GM21528 (cell line): ENCODE results near the gene SMIM12.

Source experiments
- ATAC-seq: cut with Tn5 transposase; IDR thresholded peaks from one replicate; pipeline ENCODE4 v1.9.1; 2021; ENCODE audit warnings: mild to moderate bottlenecking, moderate library complexity; ENCODE audit not compliant: unreplicated experiment, low FRiP score

SMIM12 gene

DNA sequence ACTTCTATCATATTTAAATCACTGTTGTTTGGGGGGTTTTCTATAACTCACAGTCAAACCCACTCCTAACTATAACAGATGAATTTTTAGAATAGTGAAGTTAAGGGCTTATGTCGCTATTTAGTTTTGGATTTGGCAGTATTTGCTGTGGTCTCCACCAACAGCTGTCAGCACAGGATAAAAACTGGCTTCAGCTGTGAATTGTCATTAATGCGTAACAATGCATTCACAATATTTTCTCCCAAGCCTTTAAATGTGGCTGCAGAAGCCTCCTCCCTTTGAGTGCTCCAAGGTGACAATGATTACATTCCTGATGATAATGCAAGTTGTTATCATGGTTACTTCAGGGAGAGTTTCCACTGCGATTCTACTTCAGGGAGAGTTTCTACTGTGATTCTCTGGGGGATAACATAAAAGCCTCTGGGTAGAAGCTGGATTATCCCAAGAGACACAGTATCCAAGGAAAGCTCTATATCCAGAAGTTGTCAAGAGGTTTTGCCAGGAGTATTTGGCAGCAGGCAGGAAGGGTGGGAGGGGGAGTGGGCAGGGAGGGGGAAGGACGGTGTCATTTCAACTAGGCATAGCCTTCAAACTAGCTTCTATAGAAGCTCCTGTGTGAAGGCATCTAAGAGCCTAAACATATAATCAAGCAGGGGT, 14.9 kb upstream of the SMIM12 start:
- ATAC-seq, result no peak

DNA sequence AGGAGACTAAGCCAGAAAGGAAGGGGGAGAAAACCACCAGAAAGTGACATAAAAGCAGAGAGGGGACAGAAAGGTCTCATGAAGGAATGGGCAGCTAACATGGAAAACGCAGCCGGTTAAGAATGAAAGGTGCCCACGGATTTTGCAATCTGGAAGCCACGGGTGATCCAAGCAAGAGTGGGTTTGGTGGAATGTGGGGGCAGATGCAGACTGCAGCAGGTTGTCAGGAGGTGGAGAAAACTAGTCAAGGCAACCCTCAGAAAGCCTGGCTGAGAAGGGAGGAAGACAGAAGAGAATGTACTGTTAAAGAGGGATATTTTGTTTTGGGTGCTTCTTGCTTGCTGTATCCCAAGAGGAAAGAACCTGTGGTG, 12.6 kb upstream of the SMIM12 start:
- ATAC-seq, result no peak

DNA sequence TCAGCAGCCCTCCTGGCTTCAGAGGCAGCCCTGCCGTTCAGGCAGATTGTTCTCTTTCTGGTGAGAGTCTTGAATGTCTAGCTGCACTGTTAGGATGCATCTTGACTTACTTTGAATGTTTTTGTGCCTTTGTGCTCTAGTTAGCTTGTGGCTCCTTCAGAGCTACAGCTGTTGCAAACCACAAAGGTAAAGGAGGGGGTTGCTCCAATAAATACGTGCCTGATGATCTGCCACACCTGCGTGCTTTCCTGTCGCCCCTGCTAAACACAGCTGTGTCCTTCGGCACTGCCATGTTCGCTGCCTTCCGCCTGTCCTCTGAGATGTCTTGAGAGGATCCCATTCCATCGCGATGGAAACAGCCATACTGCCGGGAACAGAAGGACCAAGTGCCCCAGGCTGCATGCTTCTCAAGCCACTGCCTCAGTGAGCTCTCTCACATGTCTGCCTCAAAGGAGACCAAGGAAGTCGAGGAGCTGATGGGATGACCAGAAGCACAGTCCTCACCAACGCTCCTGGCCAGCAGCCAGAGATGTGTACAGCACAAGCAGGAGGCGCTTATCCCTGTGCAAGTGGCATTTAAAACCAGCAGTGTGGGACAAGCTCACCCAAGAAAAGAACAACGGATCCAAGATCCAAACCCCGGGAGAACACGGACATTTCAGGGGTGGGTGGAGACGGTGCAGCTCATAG, 12.0 kb upstream of the SMIM12 start:
- no peak for ATAC-seq

DNA sequence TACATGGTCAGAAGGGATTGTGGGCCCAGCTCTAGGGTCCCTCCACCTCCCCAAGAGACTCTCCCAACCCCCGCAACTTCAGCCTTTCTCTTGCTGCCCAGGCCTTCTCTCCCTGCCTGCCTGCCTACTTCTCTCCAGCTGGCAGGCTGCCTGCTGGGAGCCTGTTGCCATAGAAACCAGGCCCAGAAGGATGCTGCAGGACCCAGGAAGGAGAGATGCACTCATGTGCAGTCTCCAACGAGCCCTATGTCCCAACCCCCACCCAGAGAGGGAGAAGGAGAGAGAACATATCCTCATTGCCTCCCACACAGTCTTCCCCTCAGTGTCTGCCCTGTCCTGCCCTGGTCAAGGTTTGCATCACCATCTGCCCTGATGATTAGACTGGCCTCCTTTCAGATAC, 10.8 kb upstream of the SMIM12 start:
- ATAC-seq, result no peak

DNA sequence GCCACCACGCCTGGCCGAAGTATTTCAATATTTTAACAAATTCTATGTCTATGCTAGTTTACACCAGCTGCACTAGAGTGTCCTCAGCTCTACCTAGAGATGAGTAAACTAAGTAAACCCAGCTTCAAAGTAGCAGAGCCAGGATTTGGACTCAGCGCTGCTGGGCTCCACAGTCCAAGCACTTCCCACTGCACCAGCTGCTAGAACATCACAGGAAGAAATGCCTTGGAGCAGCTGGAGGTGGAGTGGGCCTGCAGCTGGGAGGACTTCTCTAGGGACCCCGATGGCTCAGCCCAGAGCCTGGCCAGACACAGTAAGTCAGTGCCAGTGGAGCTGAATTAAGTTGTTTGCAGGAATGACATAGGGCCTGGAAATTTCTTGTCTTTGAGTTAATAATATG, 10.2 kb upstream of the SMIM12 start:
- no peak for ATAC-seq

DNA sequence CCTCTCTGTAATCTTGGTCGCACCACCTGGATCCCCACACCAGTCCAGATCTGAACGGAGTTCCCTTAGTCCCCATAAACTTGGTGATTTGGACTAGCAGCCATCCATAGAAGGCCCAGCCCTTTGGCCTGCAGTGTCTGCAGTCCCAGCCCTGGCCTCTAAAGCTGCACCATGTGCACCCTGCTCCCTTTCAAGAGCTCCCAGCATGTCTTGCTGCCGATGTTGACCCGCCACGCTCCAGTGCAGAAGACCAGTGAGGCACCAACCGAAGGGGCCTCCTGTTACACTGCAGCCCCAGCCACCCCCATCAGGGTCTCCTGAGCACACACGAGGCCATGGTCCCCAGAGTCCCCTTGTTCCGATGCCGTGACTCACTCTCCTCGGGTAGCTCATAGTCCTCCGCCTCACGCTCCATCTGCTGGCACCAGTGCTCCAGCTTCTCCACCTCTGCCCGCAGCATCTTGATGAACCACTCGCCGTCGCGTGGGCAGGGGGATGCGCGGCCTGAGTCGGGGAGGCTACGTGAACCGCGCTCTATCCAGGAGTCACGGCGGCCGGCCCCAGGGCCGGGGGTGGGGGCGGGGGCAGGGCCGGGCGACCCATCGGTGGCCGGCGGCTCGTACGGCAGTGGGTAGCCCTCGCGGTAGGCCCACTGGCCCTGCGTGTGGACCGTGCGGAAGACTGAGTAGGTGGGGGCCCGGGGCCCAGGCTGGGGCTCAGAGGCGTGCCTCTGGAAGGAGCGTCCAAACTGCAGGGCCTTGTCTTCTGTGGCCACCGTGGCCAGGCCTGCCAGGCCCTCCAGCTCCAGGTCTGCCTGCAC, 8.9 kb upstream of the SMIM12 start:
- no peak for ATAC-seq

DNA sequence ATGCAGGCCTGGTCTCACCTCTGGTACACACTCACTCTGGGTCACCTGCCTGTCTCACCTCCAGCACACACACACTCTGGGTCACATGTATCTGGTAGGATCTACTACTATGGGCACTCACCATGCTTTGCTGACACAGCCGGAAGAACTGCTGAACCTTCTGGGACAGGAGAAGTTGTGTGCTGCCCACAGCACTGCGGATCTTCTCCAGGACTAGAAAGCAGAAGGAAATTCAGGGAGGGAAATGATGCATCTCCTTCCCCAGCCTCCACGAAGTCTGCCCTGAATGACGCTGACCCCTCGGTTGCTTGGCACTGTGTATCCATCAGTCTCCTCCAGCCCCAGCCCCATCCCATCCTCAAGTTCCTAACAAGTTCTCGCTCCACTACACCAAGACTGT, 7.9 kb upstream of the SMIM12 start:
- no peak for ATAC-seq

DNA sequence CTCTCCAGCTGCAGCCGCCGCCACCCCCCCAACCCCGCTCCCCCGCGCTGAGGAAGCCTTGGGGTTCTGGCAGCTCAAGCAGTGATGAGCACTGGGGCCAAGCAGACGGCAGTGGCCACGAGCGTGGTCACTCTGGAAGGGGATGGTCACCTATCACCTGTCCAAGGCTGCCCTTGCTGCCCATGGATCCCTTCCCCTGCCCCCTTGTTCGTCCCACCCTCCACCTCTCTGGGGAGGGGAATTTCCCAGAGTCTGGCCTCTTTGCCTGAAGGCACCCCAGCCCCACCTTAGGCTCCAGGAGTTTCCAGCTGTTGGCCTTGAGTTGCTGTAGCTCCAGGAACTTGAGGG, 7.2 kb upstream of the SMIM12 start:
- no peak for ATAC-seq

DNA sequence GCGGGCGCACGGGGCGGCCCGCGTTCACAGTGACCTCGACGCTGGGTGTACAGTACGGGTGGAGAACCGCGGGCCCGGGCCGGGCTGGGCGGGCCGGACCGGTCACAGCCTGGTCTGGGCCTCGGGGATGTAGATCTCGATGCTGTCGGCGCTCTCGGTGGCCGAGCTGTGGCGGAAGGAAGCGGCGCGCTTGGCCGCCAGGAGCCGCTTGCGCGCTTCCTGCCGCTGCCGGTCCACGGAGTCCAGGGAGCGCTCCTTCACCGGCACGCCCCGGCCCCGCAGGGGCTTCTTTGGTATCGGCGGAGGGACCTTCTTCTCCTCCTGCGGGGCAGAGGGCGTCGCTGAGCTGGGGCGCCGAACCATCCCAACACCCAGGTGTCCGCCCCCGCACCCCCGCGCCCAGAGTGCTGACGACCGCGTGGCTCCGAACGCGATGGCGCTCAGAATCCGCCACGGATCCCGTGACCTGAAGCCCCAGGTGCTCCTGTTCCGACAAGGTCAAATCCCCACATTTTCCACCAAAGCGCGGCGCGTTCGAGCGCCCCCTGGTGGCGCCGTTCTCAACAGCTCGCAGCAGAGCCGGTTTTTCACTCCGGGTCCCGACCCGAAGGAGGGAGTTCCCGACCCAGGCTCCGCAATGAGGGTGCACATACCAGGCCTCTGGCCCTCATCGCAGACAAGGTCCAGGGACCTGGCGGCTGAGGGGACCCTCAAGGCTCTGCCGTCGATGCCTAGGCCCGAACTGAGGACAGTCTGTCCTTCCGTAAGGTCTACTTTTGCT, 6.6 kb upstream of the SMIM12 start:
- peak; percentile 70 for ATAC-seq

DNA sequence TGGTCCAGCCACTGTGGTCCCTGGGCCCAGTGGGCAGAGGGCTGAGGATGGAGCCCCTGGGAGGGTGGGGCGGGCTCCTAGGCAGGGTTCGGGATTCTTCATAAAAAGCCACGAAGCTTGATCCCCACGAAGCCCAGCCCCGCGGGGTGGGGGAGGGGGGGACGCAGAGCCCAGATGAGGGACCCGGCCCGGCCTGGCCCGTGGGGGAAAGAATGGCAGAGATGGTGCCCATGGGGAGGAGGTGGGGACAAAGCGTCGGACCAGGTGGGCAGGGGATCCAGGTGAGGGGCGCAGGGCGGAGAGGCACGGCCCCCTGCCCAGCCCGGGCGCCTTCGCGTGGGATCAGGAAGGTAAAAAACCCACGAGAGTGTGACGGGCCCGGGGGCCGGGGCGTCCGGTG, 6.0 kb upstream of the SMIM12 start:
- ATAC-seq, result no peak

DNA sequence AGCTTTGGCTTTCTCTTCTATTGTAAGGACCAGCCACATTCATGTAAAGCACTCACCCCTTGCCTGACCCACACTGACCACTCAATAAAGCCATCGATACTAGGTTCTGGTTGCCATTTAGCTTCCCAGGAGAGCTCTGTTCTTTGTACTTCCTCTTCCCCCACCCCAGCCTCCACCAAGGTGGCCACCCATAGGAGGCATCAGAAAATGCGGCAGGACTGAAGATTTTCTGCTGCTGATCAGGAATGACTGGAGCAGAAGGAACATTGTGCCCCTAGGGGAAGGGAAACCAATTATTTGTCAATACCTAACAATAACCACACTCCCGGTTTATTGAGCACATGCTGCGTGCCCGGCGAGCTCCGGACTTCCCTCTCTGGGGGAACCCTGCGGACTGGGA, 5.2 kb upstream of the SMIM12 start:
- no peak for ATAC-seq

DNA sequence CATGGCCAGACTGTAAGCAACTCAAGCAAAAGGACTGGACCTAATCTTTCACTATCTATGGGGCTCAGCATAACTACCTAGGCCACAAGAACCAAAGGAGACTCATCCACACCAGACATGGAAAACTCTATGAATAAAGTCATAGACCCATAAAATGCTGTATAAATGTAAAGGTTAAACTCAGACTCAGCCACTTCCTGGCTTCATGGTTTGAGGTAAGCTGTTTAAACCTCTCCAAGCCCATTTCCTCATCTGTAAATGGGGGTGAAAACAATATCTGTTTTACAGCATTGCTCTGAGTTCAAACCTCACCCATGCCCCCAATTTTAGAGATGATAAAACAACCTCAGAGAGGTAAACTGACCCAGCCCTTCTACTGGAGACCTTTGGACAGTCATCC, 4.0 kb upstream of the SMIM12 start:
- ATAC-seq, result no peak

DNA sequence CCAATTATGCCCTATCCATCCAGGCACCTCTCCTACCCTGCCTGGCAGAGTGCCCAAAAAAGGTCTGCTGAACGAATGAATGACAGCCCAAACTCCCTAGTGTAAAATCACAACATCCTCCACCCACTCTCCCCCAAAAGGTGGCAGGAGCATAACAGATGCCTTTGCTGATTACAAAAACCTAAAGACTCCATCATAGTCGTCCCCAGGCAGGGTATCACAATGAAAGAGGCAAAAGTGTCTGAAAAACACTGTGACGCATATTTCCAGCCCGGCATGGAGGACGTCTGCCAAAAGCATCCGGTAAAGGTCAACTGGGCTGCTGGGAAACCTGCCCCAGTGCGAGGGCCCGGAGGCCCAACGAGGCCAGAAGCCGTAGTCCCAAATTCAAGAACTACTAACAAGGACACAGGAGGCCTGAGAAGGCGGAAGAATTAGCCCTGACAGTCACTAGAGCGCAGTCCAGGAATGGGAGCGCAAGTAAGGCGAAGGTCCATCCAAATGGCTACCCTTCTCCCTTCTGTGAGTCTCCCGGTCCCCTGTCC, 576 bp downstream of the SMIM12 start:
- no peak for ATAC-seq

DNA sequence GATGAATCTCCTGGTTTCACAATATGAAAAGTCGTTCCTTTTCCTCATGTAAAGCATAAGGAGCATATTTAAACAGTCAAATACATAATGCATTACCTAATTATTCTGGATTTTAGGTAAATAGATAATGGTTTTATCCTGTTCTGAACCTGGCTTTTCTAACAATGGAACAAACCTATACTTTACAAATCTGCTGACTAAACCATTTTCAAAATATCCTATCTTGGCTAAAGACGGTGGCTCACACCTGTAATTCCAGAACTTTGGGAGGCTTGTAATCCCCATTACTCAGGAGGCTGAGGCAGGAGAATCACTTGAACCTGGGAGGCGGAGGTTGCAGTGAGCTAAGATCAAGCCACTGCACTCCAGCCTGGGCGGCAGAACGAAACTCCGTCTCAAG, 2.9 kb downstream of the SMIM12 start:
- no peak for ATAC-seq

DNA sequence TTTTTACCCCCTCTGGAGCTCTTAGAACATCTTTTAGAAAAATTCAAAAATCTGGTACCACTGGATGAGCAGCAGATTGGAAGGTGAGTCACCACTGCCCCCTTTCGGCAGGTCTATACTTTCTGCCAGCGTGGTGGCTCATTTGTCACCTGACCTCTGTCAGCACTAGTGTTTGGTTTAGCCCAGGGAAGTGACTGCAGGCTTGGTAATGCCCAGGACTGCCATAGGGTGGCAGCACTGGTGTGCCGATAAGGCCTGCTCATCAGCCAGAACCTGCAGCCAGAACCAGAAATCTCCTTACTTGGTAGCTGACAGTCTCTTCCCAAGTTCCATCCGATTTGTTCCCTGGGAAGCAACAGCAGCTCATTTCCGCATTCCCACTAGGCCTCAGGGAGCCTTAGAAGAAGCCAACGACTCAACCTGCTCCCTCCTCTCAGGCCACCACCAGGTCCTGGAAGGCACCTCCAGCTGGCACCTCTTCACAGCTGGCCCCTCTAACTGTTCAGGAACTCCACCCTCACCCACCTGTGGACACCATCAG, 6.8 kb downstream of the SMIM12 start:
- ATAC-seq, result peak; percentile 92

DNA sequence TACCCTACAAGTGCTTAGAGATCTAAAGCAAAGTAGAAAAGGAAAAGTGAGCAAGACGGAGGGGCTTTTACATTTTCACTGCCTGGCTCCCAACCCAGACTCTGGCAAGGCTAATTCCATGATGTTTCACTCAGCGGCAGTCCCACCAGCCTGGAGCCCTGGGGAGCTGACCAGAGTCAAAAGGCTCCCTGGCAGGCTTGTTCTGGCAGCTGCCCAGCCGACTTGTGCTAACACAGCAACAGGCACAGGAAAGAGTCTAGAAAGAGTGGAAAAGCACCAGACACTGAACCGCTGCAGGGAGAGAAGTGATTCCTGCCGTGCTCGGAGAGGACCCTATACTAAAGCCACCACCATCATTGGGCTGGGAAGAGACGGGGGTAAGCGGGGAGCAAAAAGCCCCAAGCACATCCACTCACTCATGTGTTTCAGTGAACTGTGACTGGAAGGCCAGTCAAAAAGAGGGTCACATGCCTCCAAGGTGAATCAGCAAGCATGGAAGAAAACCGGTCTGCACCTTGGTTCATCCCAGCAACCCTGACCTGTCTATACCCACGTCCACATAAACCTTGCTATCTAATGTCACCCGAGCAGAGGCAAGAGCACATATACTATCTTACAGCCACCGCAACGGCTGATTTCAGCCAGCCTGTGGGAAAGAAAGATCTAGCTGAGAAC, 8.0 kb downstream of the SMIM12 start:
- no peak for ATAC-seq

DNA sequence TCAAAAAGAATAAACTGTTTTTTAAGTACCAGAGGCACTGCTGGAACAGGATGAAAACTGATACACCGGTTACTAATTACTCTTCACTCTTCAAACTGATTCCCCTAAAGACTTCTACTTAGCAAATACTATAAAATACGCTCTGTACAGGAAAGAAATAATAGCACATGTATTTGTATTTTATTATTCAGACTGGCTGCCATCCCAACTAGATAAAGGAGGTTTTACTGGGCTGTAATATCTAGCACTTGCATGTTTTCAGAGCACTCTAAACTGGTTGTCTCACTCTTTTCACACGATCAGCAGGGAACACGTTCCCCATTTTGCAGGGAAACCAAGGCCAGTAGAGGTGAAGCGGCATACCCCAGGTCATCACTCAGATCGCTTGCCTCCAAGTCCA, 9.2 kb downstream of the SMIM12 start:
- no peak for ATAC-seq

DNA sequence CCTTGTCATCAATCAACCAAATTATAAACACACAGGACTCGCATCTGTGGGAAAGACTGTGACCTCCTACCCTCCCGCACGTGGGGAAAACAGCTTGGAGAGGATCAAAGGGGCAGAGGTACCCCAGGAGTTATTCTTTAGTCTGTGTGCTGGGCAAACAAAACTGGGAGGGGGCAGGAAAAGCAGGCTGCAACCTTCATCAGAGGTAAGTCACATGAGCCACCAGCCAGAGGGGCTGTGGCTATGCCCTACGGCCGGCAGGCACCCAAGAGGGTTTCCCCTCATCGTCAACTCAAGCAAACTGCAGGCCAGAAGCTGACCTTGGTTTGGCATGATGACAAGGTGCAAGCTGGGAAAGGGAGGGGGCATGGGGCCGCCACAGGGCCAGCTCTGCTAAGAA, 12.5 kb downstream of the SMIM12 start:
- ATAC-seq, result no peak

DNA sequence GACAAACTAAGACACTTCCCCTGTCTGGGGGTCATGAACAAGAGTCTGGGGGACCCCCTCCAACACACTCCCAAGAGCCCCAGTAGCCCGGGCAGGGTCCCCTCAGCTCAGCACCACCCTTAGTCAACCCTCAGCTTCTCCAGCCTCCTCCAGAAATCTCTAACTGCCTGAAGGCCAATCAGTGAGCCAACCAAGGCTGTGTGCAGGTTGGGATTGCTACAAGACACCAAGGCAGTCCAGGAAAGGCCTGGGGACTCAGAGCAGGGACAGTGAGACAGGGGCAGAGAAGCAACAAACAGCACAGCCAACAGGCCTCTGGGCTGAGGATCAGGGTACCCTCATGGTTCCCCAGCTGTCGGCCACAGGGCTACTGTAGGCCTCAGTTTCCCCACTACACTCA, 13.3 kb downstream of the SMIM12 start:
- ATAC-seq, result no peak
